OCI-M2 (cell line): Measurements from ENCODE around the gene MZF1.
"Not testable (repeated sequence)": the region's sequence is repeated elsewhere in the genome, so short reads cannot be mapped to it uniquely, and the experiment has no call there.

Experiments used
- DNase-seq: peaks from one replicate; lab custom pipeline; 2025; ENCODE audit not compliant: unreplicated experiment; lab: John Stamatoyannopoulos, UW

Gene MZF1

GRCh38 chr19:58572818-58573657, at the start of gene MZF1:
Gene MZF1, minus strand, starts transcription at chr19:58573335. Its CDS starts 1,946 bp downstream, at chr19:58571389.
- DNase-seq: no peak

- not testable (repeated sequence) for DNase-seq
Observed at GRCh38 chr19:58607213-58607612, 34.1 kb upstream of the MZF1 start.

- DNase-seq: not testable (repeated sequence)
Observed at GRCh38 chr19:58606251-58606896, 33.2 kb upstream of the MZF1 start.

- no peak for DNase-seq
Observed at GRCh38 chr19:58586133-58586765, 13.1 kb upstream of the MZF1 start.

GRCh38 chr19:58585442-58586132, 12.5 kb upstream of the MZF1 start:
- DNase-seq: no peak

- no peak for DNase-seq
Observed at GRCh38 chr19:58584498-58585441, 11.6 kb upstream of the MZF1 start.

- no peak for DNase-seq
Observed at GRCh38 chr19:58582985-58583384, 9.8 kb upstream of the MZF1 start.

GRCh38 chr19:58581227-58582141, 8.3 kb upstream of the MZF1 start:
- DNase-seq: no peak

- no peak for DNase-seq
Observed at GRCh38 chr19:58579473-58580142, 6.5 kb upstream of the MZF1 start.

- DNase-seq: no peak
Observed at GRCh38 chr19:58578012-58578925, 5.1 kb upstream of the MZF1 start.

- not testable (repeated sequence) for DNase-seq
Observed at GRCh38 chr19:58577581-58577980, 4.4 kb upstream of the MZF1 start.

- no peak for DNase-seq
Observed at GRCh38 chr19:58575183-58576041, 2.3 kb upstream of the MZF1 start.

- no peak for DNase-seq
Observed at GRCh38 chr19:58573658-58574164, 576 bp upstream of the MZF1 start.

- no peak for DNase-seq
Observed at GRCh38 chr19:58572026-58572817, 913 bp downstream of the MZF1 start.

- no peak for DNase-seq
Observed at GRCh38 chr19:58571575-58571947, 1.6 kb downstream of the MZF1 start.
